Ascending aorta (tissue), 2 donors: ENCODE measurements around the gene POLR1A. TPM values are rescaled to one million over a fixed set of nuclear protein-coding genes. Genes with fewer than 3 reads are reported as not detected.

Source experiments
- DNase-seq, 2 donors: peaks; one replicate each; pipeline ENCODE4 v3.0.0-alpha.2; 2019; ENCODE audit warnings: low spot score in 2 of 2
- H3K27ac ChIP-seq, 2 donors: fragments of 200-600 bp; sonication (generic); one replicate each; pipeline ENCODE4 v1.5.1; 2016 to 2017; ENCODE audit warnings: mild to moderate bottlenecking in 1 of 2
- H3K27me3 ChIP-seq: fragments of 200-600 bp; sonication (generic); one replicate; pipeline ENCODE4 v1.5.1; 2017
- H3K36me3 ChIP-seq, 2 donors: fragments of 200-600 bp; sonication (generic); one replicate each; pipeline ENCODE4 v1.5.1; 2016
- H3K4me1 ChIP-seq, 2 donors: fragments of 200-600 bp; sonication (generic); one replicate each; pipeline ENCODE4 v1.5.1; 2016 to 2017; ENCODE audit warnings: mild to moderate bottlenecking in 1 of 2
- H3K4me3 ChIP-seq, 2 donors: fragments of 200-600 bp; sonication (generic); one replicate each; pipeline ENCODE4 v1.5.1; 2016 to 2017; ENCODE audit warnings: mild to moderate bottlenecking in 1 of 2
- H3K9me3 ChIP-seq, 2 donors: fragments of 200-600 bp; sonication (generic); one replicate each; pipeline ENCODE4 v1.5.1; 2016
- CTCF ChIP-seq, 3 experiments: fragments of 200-600 bp in 2 of 3; fragments of 450-650 bp in 1 of 3; sonication (generic) in 2 of 3; IDR thresholded peaks; one replicate each; pipeline ENCODE4 v1.5.1; 2016 to 2019; ENCODE audit warnings: antibody characterized with exemption in 3 of 3, mild to moderate bottlenecking in 1 of 3, moderate library complexity in 1 of 3
- intact Hi-C: fragments of 100-400 bp; cut with DNase I; formaldehyde crosslinking; loops from one replicate; pipeline ENCODE4 v1.15.1; 2023
- total RNA-seq: library from RNA; depleted of rRNA; stranded (reverse); fragments of >200 nt; gene quantifications from one replicate; pipeline ENCODE4 v1.1.0, GENCODE V29; 2016

POLR1A gene
- total RNA-seq, 1 donor from 2014 or later: 8.0 TPM

GRCh38 chr2:86015006-86015405, 90.7 kb downstream of the POLR1A start:
- intact Hi-C loops: no loop called here
- no peaks in the 10 kb centered on the region for H3K36me3 ChIP-seq
- no peak overlapping the region for H3K27ac ChIP-seq
- DNase-seq: peak in 1 of 2 donors; percentile 50
- TF ChIP-seq CTCF (IDR thresholded peaks at IDR 0.05): no peak
- no peaks in the 10 kb centered on the region for H3K27me3 ChIP-seq
- H3K4me3 ChIP-seq: no peak overlapping the region
- no peaks in the 10 kb centered on the region for H3K4me1 ChIP-seq
- peaks cover 0 to 6% of the 10 kb centered on the region in 2 donors for H3K9me3 ChIP-seq

GRCh38 chr2:86014493-86014892, 91.2 kb downstream of the POLR1A start:
- H3K27ac ChIP-seq: no peak overlapping the region
- no peak overlapping the region for H3K4me3 ChIP-seq
- no peaks in the 10 kb centered on the region for H3K27me3 ChIP-seq
- H3K36me3 ChIP-seq: no peaks in the 10 kb centered on the region
- intact Hi-C loops: no loop called here
- H3K9me3 ChIP-seq: peaks cover 0 to 6% of the 10 kb centered on the region in 2 donors
- no peak for TF ChIP-seq CTCF (IDR thresholded peaks at IDR 0.05)
- DNase-seq: no peak
- H3K4me1 ChIP-seq: no peaks in the 10 kb centered on the region

- intact Hi-C loops: no loop called here
- DNase-seq: peak in 1 of 2 donors; percentile 51
- no peak overlapping the region for H3K27ac ChIP-seq
- no peaks in the 10 kb centered on the region for H3K4me1 ChIP-seq
- no peaks in the 10 kb centered on the region for H3K27me3 ChIP-seq
- no peak for TF ChIP-seq CTCF (IDR thresholded peaks at IDR 0.05)
- H3K9me3 ChIP-seq: peaks cover 0 to 6% of the 10 kb centered on the region in 2 donors
- H3K36me3 ChIP-seq: no peaks in the 10 kb centered on the region
- H3K4me3 ChIP-seq: no peak overlapping the region
Observed at GRCh38 chr2:86012007-86012712, 93.5 kb downstream of the POLR1A start.

- Histone ChIP-seq H3K27ac (no peak overlapping the region), H3K27me3 (no peaks in the 10 kb centered on the region), H3K4me1 (no peaks in the 10 kb centered on the region), H3K9me3 (peaks cover 0 to 7% of the 10 kb centered on the region in 2 donors), H3K4me3 (no peak overlapping the region), H3K36me3 (no peaks in the 10 kb centered on the region)
- peak in 1 of 2 donors; percentile 27 for DNase-seq
- TF ChIP-seq CTCF (IDR thresholded peaks at IDR 0.05): no peak
- intact Hi-C loops: no loop called here
Observed at GRCh38 chr2:86011449-86011941, 94.2 kb downstream of the POLR1A start.

GRCh38 chr2:86010083-86010482, 95.6 kb downstream of the POLR1A start:
- H3K9me3 ChIP-seq: peaks cover 0 to 12% of the 10 kb centered on the region in 2 donors
- no peak for DNase-seq
- H3K36me3 ChIP-seq: no peaks in the 10 kb centered on the region
- no peak overlapping the region for H3K27ac ChIP-seq
- intact Hi-C loops: no loop called here
- TF ChIP-seq CTCF (IDR thresholded peaks at IDR 0.05): no peak
- no peaks in the 10 kb centered on the region for H3K27me3 ChIP-seq
- H3K4me3 ChIP-seq: no peak overlapping the region
- no peaks in the 10 kb centered on the region for H3K4me1 ChIP-seq
